ENCODE results near the gene KBTBD8.

DNA sequence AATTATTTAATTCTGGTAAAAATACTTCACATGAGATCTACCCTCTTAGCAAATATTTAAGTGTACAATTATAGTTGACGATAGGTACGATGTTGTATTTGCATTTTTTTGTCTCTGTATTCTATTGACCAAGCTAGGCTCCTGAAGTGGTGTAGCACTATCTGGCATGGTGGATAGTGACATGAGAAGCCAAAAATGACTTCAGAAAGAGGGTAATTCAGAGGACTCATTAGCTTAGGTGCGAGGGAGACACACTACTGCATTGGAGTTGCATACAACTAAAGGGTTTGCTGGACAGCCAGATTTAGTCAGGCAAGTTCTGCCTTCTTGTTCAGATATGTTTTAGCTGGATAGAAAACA lies 50.6 kb downstream of the KBTBD8 start:
- TF ChIP-seq, protein P1, sequence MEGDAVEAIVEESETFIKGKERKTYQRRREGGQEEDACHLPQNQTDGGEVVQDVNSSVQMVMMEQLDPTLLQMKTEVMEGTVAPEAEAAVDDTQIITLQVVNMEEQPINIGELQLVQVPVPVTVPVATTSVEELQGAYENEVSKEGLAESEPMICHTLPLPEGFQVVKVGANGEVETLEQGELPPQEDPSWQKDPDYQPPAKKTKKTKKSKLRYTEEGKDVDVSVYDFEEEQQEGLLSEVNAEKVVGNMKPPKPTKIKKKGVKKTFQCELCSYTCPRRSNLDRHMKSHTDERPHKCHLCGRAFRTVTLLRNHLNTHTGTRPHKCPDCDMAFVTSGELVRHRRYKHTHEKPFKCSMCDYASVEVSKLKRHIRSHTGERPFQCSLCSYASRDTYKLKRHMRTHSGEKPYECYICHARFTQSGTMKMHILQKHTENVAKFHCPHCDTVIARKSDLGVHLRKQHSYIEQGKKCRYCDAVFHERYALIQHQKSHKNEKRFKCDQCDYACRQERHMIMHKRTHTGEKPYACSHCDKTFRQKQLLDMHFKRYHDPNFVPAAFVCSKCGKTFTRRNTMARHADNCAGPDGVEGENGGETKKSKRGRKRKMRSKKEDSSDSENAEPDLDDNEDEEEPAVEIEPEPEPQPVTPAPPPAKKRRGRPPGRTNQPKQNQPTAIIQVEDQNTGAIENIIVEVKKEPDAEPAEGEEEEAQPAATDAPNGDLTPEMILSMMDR (IDR thresholded peaks at IDR 0.05): no peak
- TF ChIP-seq POLR2A (IDR thresholded peaks at IDR 0.05): no peak

Data from heart left ventricle (tissue), 13 donors.